Measurements from ENCODE around the gene C1QL1. TPM values are rescaled to one million over a fixed set of nuclear protein-coding genes. Genes with fewer than 3 reads are reported as not detected.

The C1QL1 gene
- total and polyA plus RNA-seq, 9 of the 15 experiments (the other 6 are each of a cell fraction or from before 2014, with no cell fraction given), result 0.07 to 0.12 (median 0.09) TPM; not detected in 6

DNA sequence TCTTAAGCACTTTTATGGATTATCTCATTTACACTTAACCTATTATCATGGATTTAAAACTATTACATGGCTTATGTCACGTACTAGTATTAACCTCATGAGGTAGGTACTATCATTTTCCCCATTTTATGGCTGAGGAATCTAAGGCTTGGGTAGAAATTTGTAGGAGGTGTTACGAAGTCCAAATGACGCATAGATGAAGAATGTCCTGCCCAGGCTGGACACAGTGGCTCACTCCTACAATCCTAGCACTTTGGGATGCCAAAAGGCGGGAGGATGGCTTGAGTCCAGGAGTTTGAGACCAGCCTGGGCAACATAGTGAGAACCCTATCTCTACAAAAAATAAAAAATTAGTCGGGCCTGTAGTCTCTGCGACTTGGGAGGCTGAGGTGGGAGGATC is 4.8 kb upstream of the C1QL1 start:
- ChIA-PET CTCF (ENCODE audit: low intra/inter-chr PET ratio) (no interaction called here), POLR2A (no interaction called here)
- Histone ChIP-seq H3K27me3 (ENCODE audit: control insufficient read depth in 2 of 2, insufficient read depth in 2 of 2, low read length in 2 of 2) (peaks cover 36 to 65% of the 10 kb centered on the region in 2 experiments), H3K4me2 (ENCODE audit: insufficient read depth, low read length) (no peak overlapping the region), H3K27ac (ENCODE audit: extremely low read depth, low read depth, low read length) (no peak overlapping the region), H4K20me1 (replicated peaks; ENCODE audit: control insufficient read depth, insufficient read depth, low read length) (peaks cover 4% of the 10 kb centered on the region; the same call in 1 of the 2 replicates), H3K9me1 (ENCODE audit: control insufficient read depth, insufficient read depth, low read length) (no peaks in the 10 kb centered on the region), H3K4me1 (replicated peaks in 1 of 2; ENCODE audit: control insufficient read depth in 2 of 2, insufficient read depth in 2 of 2, low read length in 2 of 2) (peaks cover 7 to 22% of the 10 kb centered on the region in 2 experiments; a peak in 4 of 5 replicates), H3K9ac (ENCODE audit: insufficient read depth in 1 of 2, low read depth in 2 of 2, low read length in 2 of 2) (no peak overlapping the region), H3K36me3 (ENCODE audit: control insufficient read depth, insufficient read depth, low read length) (no peaks in the 10 kb centered on the region), H3K9me3 (replicated peaks; ENCODE audit: control insufficient read depth, insufficient read depth, low read depth, low read length) (no peaks in the 10 kb centered on the region), H3K79me2 (ENCODE audit: control insufficient read depth, insufficient read depth, low read length) (no peaks in the 10 kb centered on the region), H3K4me3 (no peak overlapping the region), H2AFZ (ENCODE audit: low read depth, low read length) (no peak overlapping the region)
- WGBS (ENCODE audit: insufficient coverage, low coverage, missing lambda C conversion rate), result 23% methylated on average over 6 of the region's 6 CpGs
- DNase-seq (ENCODE audit: extremely low read depth in 1 of 4, low spot score in 3 of 4) (no peak), FAIRE-seq (no peak), ATAC-seq (no peak)
- in situ Hi-C loops (cut with MboI) (no loop called here), intact Hi-C loops (cut with micrococcal nuclease) (no loop called here)
- BruUV-seq (replicated peaks), result no TSS peak
- TF ChIP-seq ZNF347 (CRISPR knock-in tag; IDR thresholded peaks at IDR 0.05; ENCODE audit: low read depth), result no peak
- TF ChIP-seq, protein P1, sequence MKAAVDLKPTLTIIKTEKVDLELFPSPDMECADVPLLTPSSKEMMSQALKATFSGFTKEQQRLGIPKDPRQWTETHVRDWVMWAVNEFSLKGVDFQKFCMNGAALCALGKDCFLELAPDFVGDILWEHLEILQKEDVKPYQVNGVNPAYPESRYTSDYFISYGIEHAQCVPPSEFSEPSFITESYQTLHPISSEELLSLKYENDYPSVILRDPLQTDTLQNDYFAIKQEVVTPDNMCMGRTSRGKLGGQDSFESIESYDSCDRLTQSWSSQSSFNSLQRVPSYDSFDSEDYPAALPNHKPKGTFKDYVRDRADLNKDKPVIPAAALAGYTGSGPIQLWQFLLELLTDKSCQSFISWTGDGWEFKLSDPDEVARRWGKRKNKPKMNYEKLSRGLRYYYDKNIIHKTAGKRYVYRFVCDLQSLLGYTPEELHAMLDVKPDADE (conservative IDR thresholded peaks at IDR 0.05; ENCODE audit: control insufficient read depth, low read depth, low read length), result no peak
- no peak for TF ChIP-seq TCF7L2 (IDR thresholded peaks at IDR 0.05; ENCODE audit: low read depth, low read length)
- TF ChIP-seq TAF9B (IDR thresholded peaks at IDR 0.05; ENCODE audit: partially characterized antibody), result no peak
- TF ChIP-seq HNRNPL (IDR thresholded peaks at IDR 0.05; ENCODE audit: low read depth, low read length), result no peak
- TF ChIP-seq NCOA1 (IDR thresholded peaks at IDR 0.05; ENCODE audit: low read depth), result no peak
- TF ChIP-seq, protein P2, sequence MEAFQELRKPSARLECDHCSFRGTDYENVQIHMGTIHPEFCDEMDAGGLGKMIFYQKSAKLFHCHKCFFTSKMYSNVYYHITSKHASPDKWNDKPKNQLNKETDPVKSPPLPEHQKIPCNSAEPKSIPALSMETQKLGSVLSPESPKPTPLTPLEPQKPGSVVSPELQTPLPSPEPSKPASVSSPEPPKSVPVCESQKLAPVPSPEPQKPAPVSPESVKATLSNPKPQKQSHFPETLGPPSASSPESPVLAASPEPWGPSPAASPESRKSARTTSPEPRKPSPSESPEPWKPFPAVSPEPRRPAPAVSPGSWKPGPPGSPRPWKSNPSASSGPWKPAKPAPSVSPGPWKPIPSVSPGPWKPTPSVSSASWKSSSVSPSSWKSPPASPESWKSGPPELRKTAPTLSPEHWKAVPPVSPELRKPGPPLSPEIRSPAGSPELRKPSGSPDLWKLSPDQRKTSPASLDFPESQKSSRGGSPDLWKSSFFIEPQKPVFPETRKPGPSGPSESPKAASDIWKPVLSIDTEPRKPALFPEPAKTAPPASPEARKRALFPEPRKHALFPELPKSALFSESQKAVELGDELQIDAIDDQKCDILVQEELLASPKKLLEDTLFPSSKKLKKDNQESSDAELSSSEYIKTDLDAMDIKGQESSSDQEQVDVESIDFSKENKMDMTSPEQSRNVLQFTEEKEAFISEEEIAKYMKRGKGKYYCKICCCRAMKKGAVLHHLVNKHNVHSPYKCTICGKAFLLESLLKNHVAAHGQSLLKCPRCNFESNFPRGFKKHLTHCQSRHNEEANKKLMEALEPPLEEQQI (IDR thresholded peaks at IDR 0.05), result no peak
- TF ChIP-seq SMAD3 (CRISPR knock-in tag; conservative IDR thresholded peaks at IDR 0.05), result no peak
- TF ChIP-seq, protein P3, sequence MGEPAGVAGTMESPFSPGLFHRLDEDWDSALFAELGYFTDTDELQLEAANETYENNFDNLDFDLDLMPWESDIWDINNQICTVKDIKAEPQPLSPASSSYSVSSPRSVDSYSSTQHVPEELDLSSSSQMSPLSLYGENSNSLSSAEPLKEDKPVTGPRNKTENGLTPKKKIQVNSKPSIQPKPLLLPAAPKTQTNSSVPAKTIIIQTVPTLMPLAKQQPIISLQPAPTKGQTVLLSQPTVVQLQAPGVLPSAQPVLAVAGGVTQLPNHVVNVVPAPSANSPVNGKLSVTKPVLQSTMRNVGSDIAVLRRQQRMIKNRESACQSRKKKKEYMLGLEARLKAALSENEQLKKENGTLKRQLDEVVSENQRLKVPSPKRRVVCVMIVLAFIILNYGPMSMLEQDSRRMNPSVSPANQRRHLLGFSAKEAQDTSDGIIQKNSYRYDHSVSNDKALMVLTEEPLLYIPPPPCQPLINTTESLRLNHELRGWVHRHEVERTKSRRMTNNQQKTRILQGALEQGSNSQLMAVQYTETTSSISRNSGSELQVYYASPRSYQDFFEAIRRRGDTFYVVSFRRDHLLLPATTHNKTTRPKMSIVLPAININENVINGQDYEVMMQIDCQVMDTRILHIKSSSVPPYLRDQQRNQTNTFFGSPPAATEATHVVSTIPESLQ (CRISPR knock-in tag; IDR thresholded peaks at IDR 0.05), result no peak
- no peak for TF ChIP-seq BDP1 (IDR thresholded peaks at IDR 0.05; ENCODE audit: insufficient read depth, insufficient read length)
- TF ChIP-seq XRCC5 (IDR thresholded peaks at IDR 0.05; ENCODE audit: low read depth, low read length), result no peak
- no peak for TF ChIP-seq ZBTB7A (IDR thresholded peaks at IDR 0.05; ENCODE audit: borderline replicate concordance, control insufficient read depth, low read depth, low read length)
- TF ChIP-seq HNRNPLL (IDR thresholded peaks at IDR 0.05; ENCODE audit: low read depth, low read length, poor library complexity, severe bottlenecking), result no peak

Data from K562 (cell line).